NT2/D1 (cell line): ENCODE data around the gene TPCN2.

Source experiments
- DNase-seq: peaks from one replicate; pipeline ENCODE4 v3.0.0-alpha.2; 2011; ENCODE audit warnings: low read depth, low spot score
- H3K27me3 ChIP-seq: 2 replicates; pipeline ENCODE4 v1.6.0; 2011; ENCODE audit warnings: mild to moderate bottlenecking; ENCODE audit not compliant: insufficient read length, insufficient read depth
- H3K36me3 ChIP-seq: 2 replicates; pipeline ENCODE4 v1.6.1; 2011; ENCODE audit warnings: mild to moderate bottlenecking, low read length, mixed read lengths; ENCODE audit not compliant: insufficient read depth, insufficient read length
- H3K4me1 ChIP-seq: 2 replicates; pipeline ENCODE4 v1.5.1; 2011; ENCODE audit not compliant: insufficient read depth, insufficient read length
- H3K4me3 ChIP-seq: 2 replicates; pipeline ENCODE4 v1.5.1; 2011; ENCODE audit warnings: low read depth; ENCODE audit not compliant: insufficient read length
- H3K9ac ChIP-seq: 2 replicates; pipeline ENCODE4 v1.6.0; 2011; ENCODE audit warnings: low read depth; ENCODE audit not compliant: insufficient read length
- H3K9me3 ChIP-seq: 2 replicates; pipeline ENCODE4 v1.5.1; 2011; ENCODE audit warnings: mild to moderate bottlenecking, low read length; ENCODE audit not compliant: insufficient read depth
- SUZ12 ChIP-seq: IDR thresholded peaks from 2 replicates; pipeline ENCODE4 v1.6.1; 2011; ENCODE audit not compliant: insufficient read length, insufficient read depth; ENCODE audit errors: extremely low read depth
- YY1 ChIP-seq: IDR thresholded peaks from 2 replicates; pipeline ENCODE4 v1.6.1; 2011; ENCODE audit not compliant: insufficient read length, insufficient read depth
- ZNF274 ChIP-seq: IDR thresholded peaks from 2 replicates; pipeline ENCODE4 v1.6.1; 2011; ENCODE audit warnings: mild to moderate bottlenecking, low read depth, low read length

TPCN2 gene

DNA sequence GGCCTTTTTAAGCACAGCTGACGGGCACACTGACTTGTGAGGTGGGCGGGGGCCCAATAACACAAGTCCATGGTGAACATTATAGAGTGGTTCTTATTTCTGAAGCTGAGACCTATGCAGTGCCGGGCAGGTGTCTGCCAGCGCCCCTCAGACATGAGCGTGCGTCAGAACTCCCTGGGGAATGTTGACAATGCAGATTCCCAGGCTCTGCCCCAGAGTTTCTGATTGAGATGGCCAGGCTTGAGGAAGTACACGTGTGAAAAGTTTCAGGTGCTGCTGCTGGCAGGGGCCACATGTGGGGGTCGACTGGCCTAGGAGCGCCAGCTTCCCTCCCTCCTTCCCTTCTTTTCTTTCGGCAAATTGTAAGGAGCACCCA, 46.2 kb downstream of the TPCN2 start:
- DNase-seq: no peak

GRCh38 chr11:69095300-69095699, 46.6 kb downstream of the TPCN2 start:
- H3K9ac ChIP-seq: no peak overlapping the region
- H3K36me3 ChIP-seq: peaks cover 31% of the 10 kb centered on the region
- no peaks in the 10 kb centered on the region for H3K27me3 ChIP-seq
- H3K9me3 ChIP-seq: no peaks in the 10 kb centered on the region
- H3K4me3 ChIP-seq: no peak overlapping the region
- DNase-seq: no peak
- TF ChIP-seq SUZ12 (no peak), YY1 (no peak), ZNF274 (no peak)
- H3K4me1 ChIP-seq: no peaks in the 10 kb centered on the region

More for the DNA sequence above, 46.2 kb downstream of the TPCN2 start:
- Histone ChIP-seq H3K9ac (no peak overlapping the region), H3K27me3 (no peaks in the 10 kb centered on the region), H3K4me1 (no peaks in the 10 kb centered on the region), H3K36me3 (peaks cover 35% of the 10 kb centered on the region), H3K9me3 (no peaks in the 10 kb centered on the region), H3K4me3 (no peak overlapping the region)
- TF ChIP-seq ZNF274 (no peak), YY1 (no peak), SUZ12 (no peak)

DNA sequence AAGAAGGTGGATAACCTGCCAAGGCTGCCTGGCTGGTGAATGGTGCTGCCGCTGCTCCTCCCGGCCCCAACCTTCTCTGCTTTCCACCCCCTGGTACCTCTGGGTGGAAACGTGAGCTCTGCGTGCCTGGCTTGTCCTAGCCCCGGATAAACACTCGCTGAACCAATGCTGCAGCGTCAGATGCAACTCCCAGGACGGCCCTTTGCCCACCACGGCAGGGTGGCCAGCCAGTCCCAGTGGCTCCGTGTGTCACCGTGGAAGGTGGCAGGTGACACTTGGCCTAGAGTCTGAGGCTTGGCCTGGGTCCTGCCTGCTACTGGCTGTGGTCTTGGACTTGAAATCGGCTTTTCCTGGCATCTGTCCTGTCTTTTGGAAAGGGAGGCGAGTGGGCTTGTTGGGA, 47.7 kb downstream of the TPCN2 start:
- Histone ChIP-seq H3K4me1 (no peaks in the 10 kb centered on the region), H3K9ac (no peak overlapping the region), H3K27me3 (no peaks in the 10 kb centered on the region), H3K36me3 (peaks cover 22% of the 10 kb centered on the region), H3K4me3 (no peak overlapping the region), H3K9me3 (no peaks in the 10 kb centered on the region)
- no peak for TF ChIP-seq ZNF274
- no peak for DNase-seq

GRCh38 chr11:69097263-69097662, 48.5 kb downstream of the TPCN2 start:
- TF ChIP-seq YY1 (no peak), SUZ12 (no peak), ZNF274 (no peak)
- Histone ChIP-seq H3K36me3 (peaks cover 15% of the 10 kb centered on the region), H3K9me3 (no peaks in the 10 kb centered on the region), H3K4me3 (no peak overlapping the region), H3K27me3 (no peaks in the 10 kb centered on the region), H3K4me1 (no peaks in the 10 kb centered on the region), H3K9ac (no peak overlapping the region)
- no peak for DNase-seq

DNA sequence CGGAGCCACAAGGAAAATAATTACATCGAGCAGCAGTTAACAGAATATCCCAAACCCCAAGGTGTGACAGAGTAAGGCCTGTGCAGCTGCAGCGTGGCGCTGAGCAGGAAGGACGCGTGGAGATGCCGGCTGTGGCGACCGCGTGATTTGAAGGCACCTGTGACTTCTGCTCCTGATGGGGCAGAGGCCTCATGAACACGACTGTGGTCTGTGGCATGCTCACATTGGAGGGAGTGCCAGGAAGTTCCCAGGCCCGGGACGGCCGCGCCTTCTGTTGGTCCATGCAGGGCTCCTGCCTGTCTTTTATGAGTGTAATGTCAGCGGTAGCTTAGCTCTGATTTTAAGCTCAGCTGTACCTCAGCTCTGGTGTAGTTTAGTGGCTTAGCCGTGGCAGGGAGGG, 50.4 kb downstream of the TPCN2 start:
- Histone ChIP-seq H3K9ac (no peak overlapping the region), H3K4me3 (no peak overlapping the region), H3K9me3 (no peaks in the 10 kb centered on the region), H3K27me3 (no peaks in the 10 kb centered on the region), H3K4me1 (peaks cover 3% of the 10 kb centered on the region), H3K36me3 (peaks cover 7% of the 10 kb centered on the region)
- DNase-seq: no peak
- no peak for TF ChIP-seq ZNF274
- TF ChIP-seq SUZ12: no peak
- no peak for TF ChIP-seq YY1

DNA sequence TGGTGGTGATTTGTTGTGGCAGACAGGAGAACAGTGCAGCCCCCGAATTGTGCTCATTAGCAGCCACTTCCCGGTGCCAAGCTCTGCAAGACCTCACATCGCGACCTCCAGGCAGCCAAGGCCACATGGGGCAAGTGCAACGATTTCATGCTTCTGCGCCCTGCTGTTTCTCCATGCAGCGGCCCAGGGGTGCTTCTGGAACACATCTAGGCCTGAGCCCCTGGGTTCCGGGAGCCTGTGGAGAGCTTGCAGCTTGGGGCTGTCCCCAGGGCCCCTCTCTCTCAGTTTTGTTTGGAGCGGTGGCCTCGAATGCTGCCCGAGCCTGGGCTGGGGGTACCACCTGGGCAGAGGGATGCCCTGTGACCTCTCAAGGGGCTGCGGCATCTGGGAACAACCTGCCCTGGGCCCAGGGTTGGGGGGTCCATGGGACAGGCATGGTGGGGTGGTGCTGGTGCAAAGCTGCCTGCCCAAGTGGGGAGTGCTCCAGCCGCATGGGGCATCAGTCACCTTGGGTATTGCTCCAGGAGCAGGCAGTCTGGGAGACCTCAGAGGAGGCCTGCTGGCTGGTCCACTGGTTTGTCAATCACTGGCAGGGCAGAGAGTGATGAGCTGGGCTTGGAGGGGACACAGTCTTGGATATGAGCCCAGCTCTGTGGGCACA, 51.9 kb downstream of the TPCN2 start:
- peaks cover 3% of the 10 kb centered on the region for H3K4me1 ChIP-seq
- TF ChIP-seq ZNF274 (no peak), SUZ12 (no peak), YY1 (no peak)
- no peaks in the 10 kb centered on the region for H3K27me3 ChIP-seq
- peaks cover 7% of the 10 kb centered on the region for H3K36me3 ChIP-seq
- DNase-seq: no peak
- H3K9ac ChIP-seq: no peak overlapping the region
- no peak overlapping the region for H3K4me3 ChIP-seq
- H3K9me3 ChIP-seq: no peaks in the 10 kb centered on the region

DNA sequence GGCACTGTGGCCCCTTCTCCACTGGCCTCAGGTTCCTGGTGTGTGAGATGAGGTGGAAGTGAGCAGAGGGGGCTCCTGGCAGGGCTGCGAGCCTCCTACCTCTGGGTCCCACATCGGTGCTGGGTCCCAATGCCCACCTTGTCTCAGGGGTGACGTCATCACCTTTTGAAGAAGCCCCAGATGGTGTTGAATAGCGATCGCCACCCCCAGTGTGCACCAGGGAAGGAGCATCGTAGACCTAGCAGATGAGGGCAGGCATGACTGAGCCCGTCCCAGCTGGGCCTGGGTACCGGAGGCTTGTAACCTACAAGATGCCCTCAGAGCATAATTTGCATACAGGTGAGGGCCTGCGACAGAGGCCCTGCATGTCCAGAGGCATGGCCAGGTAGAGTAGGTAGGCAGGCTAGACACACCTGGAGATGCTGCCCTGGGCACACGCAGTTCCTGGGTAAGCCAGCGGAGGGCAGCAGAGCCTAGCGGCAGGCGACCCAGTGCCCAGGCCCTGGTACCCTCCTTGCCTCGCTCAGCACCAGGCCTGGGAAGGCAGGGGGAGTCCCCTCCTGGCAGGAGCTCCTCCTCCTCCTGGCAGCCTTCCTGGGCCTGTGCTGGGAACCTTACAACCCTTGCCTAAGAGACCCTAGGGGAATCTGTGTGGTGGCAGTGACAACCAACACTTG, 52.5 kb downstream of the TPCN2 start:
- TF ChIP-seq SUZ12: no peak
- TF ChIP-seq YY1: no peak
- TF ChIP-seq ZNF274: no peak
- peaks cover 7% of the 10 kb centered on the region for H3K36me3 ChIP-seq
- H3K9ac ChIP-seq: no peak overlapping the region
- H3K9me3 ChIP-seq: no peaks in the 10 kb centered on the region
- no peak overlapping the region for H3K4me3 ChIP-seq
- peaks cover 3% of the 10 kb centered on the region for H3K4me1 ChIP-seq
- no peaks in the 10 kb centered on the region for H3K27me3 ChIP-seq
- DNase-seq: peak; percentile 40
